Skeletal muscle tissue (tissue), 4 donors: ENCODE results near the gene SLC24A3. TPM values are rescaled to one million over a fixed set of nuclear protein-coding genes. Genes with fewer than 3 reads are reported as not detected.

Experiments
- H3K27ac ChIP-seq: one replicate; pipeline ENCODE4 v1.7.0; 2013; ENCODE audit warnings: mild to moderate bottlenecking, low read depth, low read length, inconsistent platforms
- H3K27me3 ChIP-seq, 3 donors: one replicate each; pipeline ENCODE4 v1.7.0; 2013; ENCODE audit warnings: low read length in 3 of 3; ENCODE audit not compliant: control insufficient read depth in 3 of 3, insufficient read depth in 3 of 3
- H3K36me3 ChIP-seq, 3 donors: one replicate each; pipeline ENCODE4 v1.7.0; 2013; ENCODE audit warnings: low read length in 3 of 3; ENCODE audit not compliant: control insufficient read depth in 3 of 3, insufficient read depth in 3 of 3
- H3K4me1 ChIP-seq, 3 donors: one replicate each; pipeline ENCODE4 v1.7.0; 2013; ENCODE audit warnings: low read length in 3 of 3, mild to moderate bottlenecking in 3 of 3; ENCODE audit not compliant: control insufficient read depth in 3 of 3, insufficient read depth in 3 of 3
- H3K4me3 ChIP-seq, 3 donors: one replicate each; pipeline ENCODE4 v1.7.0; 2013; ENCODE audit warnings: low read length in 3 of 3
- H3K9ac ChIP-seq, 3 donors: one replicate each; pipeline ENCODE4 v1.7.0; 2013; ENCODE audit warnings: low read length in 3 of 3, mild to moderate bottlenecking in 3 of 3, moderate library complexity in 2 of 3, low read depth in 1 of 3
- H3K9me3 ChIP-seq, 3 donors: one replicate each; pipeline ENCODE4 v1.7.0; 2013; ENCODE audit warnings: low read length in 3 of 3; ENCODE audit not compliant: control insufficient read depth in 3 of 3
- total RNA-seq: library from RNA; depleted of rRNA; stranded (reverse); fragments of >200 nt; gene quantifications from one replicate; pipeline ENCODE4 v1.2.3, GENCODE V29; 2014
- donor health status: Osteomylitis.

Gene SLC24A3
- total RNA-seq, 1 donor from 2014 or later: 15.7 TPM

GRCh38 chr20:19530006-19530405, 317.6 kb downstream of the SLC24A3 start:
- Histone ChIP-seq H3K27ac (no peak overlapping the region), H3K9me3 (no peaks in the 10 kb centered on the region), H3K36me3 (no peaks in the 10 kb centered on the region), H3K27me3 (no peaks in the 10 kb centered on the region), H3K4me1 (peaks cover 0 to 11% (median 4%) of the 10 kb centered on the region in 3 donors), H3K4me3 (no peak overlapping the region), H3K9ac (no peak overlapping the region)

DNA sequence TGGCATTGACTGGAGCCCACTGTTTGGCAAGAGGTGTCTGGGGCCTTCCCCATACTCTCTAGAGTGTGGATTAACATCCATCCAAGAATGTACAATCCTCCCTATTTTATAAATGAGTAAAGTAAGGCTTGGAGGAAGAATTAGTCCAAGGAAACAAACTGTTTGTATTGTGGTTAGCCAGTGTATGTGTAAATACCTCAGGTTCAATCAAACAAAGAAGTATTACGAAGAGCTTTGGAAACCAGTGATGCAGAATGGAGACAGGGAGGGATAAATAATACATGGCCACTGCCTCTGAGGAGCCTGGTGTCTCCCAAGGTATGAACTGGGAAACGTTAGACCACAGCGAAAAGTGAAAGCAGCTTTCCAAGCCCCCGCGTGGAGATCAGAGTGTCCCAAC, 319.0 kb downstream of the SLC24A3 start:
- no peaks in the 10 kb centered on the region for H3K27me3 ChIP-seq
- no peak overlapping the region for H3K9ac ChIP-seq
- H3K27ac ChIP-seq: no peak overlapping the region
- no peaks in the 10 kb centered on the region for H3K36me3 ChIP-seq
- H3K9me3 ChIP-seq: no peaks in the 10 kb centered on the region
- H3K4me1 ChIP-seq: peaks cover 0 to 11% (median 4%) of the 10 kb centered on the region in 3 donors
- H3K4me3 ChIP-seq: no peak overlapping the region

DNA sequence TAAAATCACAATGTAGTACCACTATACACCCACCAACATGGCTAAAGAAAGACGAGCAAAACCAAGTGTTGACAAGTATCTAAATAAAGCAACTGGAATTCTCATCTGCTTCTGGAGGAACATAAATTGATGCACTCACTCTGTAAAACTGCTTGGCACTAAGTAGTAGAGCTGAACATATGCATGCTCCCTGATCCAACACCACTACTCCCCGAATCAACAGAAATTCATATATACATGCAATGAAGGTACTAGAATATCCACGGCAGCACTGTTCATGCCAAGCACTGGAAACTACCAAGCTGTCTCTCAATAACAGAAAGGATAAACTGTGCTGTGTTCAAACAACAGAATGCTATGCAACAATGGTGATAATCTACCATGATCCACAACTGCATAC, 326.1 kb downstream of the SLC24A3 start:
- Histone ChIP-seq H3K4me1 (peaks cover 11 to 23% (median 21%) of the 10 kb centered on the region in 3 donors), H3K27me3 (no peaks in the 10 kb centered on the region), H3K9ac (no peak overlapping the region), H3K9me3 (no peaks in the 10 kb centered on the region), H3K36me3 (no peaks in the 10 kb centered on the region), H3K4me3 (no peak overlapping the region), H3K27ac (peak overlapping the region; percentile 6)

- H3K36me3 ChIP-seq: no peaks in the 10 kb centered on the region
- H3K9me3 ChIP-seq: no peaks in the 10 kb centered on the region
- peak overlapping the region; percentile 6 for H3K27ac ChIP-seq
- H3K9ac ChIP-seq: no peak overlapping the region
- no peaks in the 10 kb centered on the region for H3K27me3 ChIP-seq
- no peak overlapping the region for H3K4me3 ChIP-seq
- H3K4me1 ChIP-seq: peaks cover 11 to 21% (median 17%) of the 10 kb centered on the region in 3 donors
Measured at GRCh38 chr20:19539191-19539590, 326.7 kb downstream of the SLC24A3 start.

GRCh38 chr20:19540392-19540791, 327.9 kb downstream of the SLC24A3 start:
- Histone ChIP-seq H3K4me1 (peaks cover 11 to 21% (median 16%) of the 10 kb centered on the region in 3 donors), H3K4me3 (no peak overlapping the region), H3K27me3 (no peaks in the 10 kb centered on the region), H3K9me3 (no peaks in the 10 kb centered on the region), H3K36me3 (no peaks in the 10 kb centered on the region), H3K9ac (no peak overlapping the region), H3K27ac (no peak overlapping the region)

- Histone ChIP-seq H3K27me3 (no peaks in the 10 kb centered on the region), H3K9ac (no peak overlapping the region), H3K4me1 (peaks cover 11 to 33% (median 27%) of the 10 kb centered on the region in 3 donors), H3K9me3 (no peaks in the 10 kb centered on the region), H3K36me3 (no peaks in the 10 kb centered on the region), H3K27ac (no peak overlapping the region), H3K4me3 (no peak overlapping the region)
Measured at GRCh38 chr20:19543101-19543500, 330.7 kb downstream of the SLC24A3 start.

GRCh38 chr20:19544684-19545083, 332.2 kb downstream of the SLC24A3 start:
- no peaks in the 10 kb centered on the region for H3K36me3 ChIP-seq
- no peak overlapping the region for H3K4me3 ChIP-seq
- H3K27me3 ChIP-seq: no peaks in the 10 kb centered on the region
- no peaks in the 10 kb centered on the region for H3K9me3 ChIP-seq
- H3K9ac ChIP-seq: no peak overlapping the region
- peaks cover 3 to 20% (median 17%) of the 10 kb centered on the region in 3 donors for H3K4me1 ChIP-seq
- no peak overlapping the region for H3K27ac ChIP-seq

DNA sequence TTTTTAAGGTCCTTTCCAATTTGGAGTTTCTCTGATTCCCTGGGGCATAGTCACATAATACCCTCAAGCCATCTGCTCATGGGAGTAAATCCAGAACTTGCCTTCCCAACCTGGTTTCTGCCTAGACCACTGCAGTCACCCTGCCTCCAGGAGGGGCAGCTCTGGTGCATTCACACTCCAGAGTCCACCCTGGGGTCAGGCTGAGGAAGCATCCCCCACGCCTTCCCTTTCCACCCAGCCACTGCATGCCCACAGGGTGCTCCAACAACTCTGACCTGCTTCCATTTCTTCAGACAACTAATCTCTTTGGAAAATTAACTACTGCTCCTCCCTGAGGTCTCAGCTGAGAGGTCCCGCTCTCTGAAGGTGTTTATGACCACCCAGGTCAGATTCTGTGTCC, 334.2 kb downstream of the SLC24A3 start:
- Histone ChIP-seq H3K4me3 (no peak overlapping the region), H3K27me3 (no peaks in the 10 kb centered on the region), H3K9me3 (no peaks in the 10 kb centered on the region), H3K4me1 (peaks cover 0 to 13% (median 12%) of the 10 kb centered on the region in 3 donors), H3K27ac (no peak overlapping the region), H3K9ac (no peak overlapping the region), H3K36me3 (no peaks in the 10 kb centered on the region)

GRCh38 chr20:19547547-19547946, 335.1 kb downstream of the SLC24A3 start:
- Histone ChIP-seq H3K9me3 (no peaks in the 10 kb centered on the region), H3K4me3 (no peak overlapping the region), H3K36me3 (no peaks in the 10 kb centered on the region), H3K9ac (no peak overlapping the region), H3K27me3 (no peaks in the 10 kb centered on the region), H3K27ac (no peak overlapping the region), H3K4me1 (peaks cover 3 to 18% (median 18%) of the 10 kb centered on the region in 3 donors)

GRCh38 chr20:19549896-19550295, 337.5 kb downstream of the SLC24A3 start:
- H3K27ac ChIP-seq: no peak overlapping the region
- H3K27me3 ChIP-seq: no peaks in the 10 kb centered on the region
- no peak overlapping the region for H3K9ac ChIP-seq
- H3K4me3 ChIP-seq: no peak overlapping the region
- peaks cover 4 to 20% (median 20%) of the 10 kb centered on the region in 3 donors for H3K4me1 ChIP-seq
- no peaks in the 10 kb centered on the region for H3K36me3 ChIP-seq
- H3K9me3 ChIP-seq: no peaks in the 10 kb centered on the region
